ENCODE results near the gene LCE1A.

Gene LCE1A

DNA sequence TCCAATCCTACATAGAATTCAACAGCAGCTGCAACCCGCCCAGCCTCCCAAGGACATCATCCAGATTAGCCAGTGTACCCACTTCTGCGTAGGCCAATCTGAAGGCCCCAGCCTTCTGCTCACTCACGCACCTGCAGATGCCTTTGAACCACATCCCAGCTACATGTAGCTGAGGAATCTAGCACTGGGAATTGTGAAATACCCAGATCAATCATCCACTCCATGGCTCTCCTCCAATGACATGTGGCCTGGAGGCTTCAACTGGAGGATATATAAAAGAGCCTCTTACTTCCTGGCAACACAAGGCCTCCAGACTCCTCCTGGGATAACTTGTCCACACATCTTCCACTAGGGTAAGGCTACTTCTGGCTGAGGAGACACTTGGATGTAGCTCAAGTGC is 15.3 kb downstream of the LCE1A start, which contains the start of gene LCE6A:
Gene LCE6A, plus strand, starts transcription at position 301 of the 400 bp plus-strand sequence. CDS start 665 bp downstream, outside the sequence.
- no peak for DNase-seq (ENCODE audit: insufficient read length, low spot score)
- FAIRE-seq = no peak
- TF ChIP-seq CTCF (IDR thresholded peaks at IDR 0.05; ENCODE audit: insufficient read depth, missing control alignments) = no peak

DNA sequence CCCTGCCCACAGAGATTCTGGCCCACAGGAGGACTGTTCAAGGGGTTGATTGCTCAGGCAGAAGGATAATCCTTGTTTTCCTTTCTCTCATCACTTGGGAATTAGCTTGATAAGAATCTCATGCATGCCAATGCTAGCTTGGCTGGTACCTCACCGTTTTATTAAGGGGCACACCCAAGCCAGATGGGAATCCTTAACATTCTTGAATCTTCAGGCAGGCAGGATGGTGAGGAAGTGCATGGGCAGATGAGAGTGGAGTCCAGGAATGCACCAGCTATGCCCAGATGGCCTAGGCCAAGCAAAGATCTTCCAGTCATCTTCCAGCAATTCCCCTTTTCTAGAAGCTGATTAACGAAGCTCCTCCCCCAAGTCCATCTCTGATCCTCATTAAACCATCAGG is 28.4 kb downstream of the LCE1A start:
- no peak for DNase-seq (ENCODE audit: insufficient read length, low spot score)
- no peak for TF ChIP-seq CTCF (IDR thresholded peaks at IDR 0.05; ENCODE audit: insufficient read depth, missing control alignments)
- no peak for FAIRE-seq

GRCh38 chr1:152858062-152858461 is 30.8 kb downstream of the LCE1A start:
- no peak for TF ChIP-seq CTCF (IDR thresholded peaks at IDR 0.05; ENCODE audit: insufficient read depth, missing control alignments)
- no peak for DNase-seq (ENCODE audit: insufficient read length, low spot score)

GRCh38 chr1:152859696-152860095 is 32.4 kb downstream of the LCE1A start, which contains the start of gene LCE7A:
Gene LCE7A, plus strand, starts transcription at chr1:152859996. Its CDS starts 702 bp downstream, at chr1:152860698.
- TF ChIP-seq CTCF (IDR thresholded peaks at IDR 0.05; ENCODE audit: insufficient read depth, missing control alignments) = no peak
- DNase-seq (ENCODE audit: insufficient read length, low spot score) (no peak), FAIRE-seq (no peak)

More at GRCh38 chr1:152858062-152858461, 30.8 kb downstream of the LCE1A start:
- FAIRE-seq = no peak

DNA sequence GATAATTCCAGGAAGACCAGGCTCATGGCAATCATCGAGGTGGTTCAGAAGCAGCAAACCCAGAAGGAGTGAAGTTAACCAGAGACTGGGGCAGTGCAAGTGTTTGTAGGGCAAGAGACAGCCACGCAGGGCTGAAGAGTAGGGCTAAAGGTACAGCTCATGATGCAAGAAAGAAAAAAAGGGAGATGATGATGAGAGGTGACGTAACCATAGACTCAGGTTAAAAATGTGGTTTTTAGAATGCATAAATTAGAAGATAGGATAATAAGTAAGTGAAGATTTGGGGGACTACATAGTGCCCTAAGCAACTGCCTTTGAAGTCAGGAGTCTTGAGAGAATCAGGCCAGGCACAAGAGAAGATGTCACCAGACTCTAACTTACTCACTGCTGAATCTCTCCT is 32.9 kb downstream of the LCE1A start:
- FAIRE-seq = no peak
- no peak for TF ChIP-seq CTCF (IDR thresholded peaks at IDR 0.05; ENCODE audit: insufficient read depth, missing control alignments)
- DNase-seq (ENCODE audit: insufficient read length, low spot score) = no peak

GRCh38 chr1:152861374-152861773 is 34.1 kb downstream of the LCE1A start:
- DNase-seq (ENCODE audit: insufficient read length, low spot score) = no peak
- no peak for FAIRE-seq
- no peak for TF ChIP-seq CTCF (IDR thresholded peaks at IDR 0.05; ENCODE audit: insufficient read depth, missing control alignments)

- DNase-seq (ENCODE audit: insufficient read length, low spot score) = no peak
- no peak for TF ChIP-seq CTCF (IDR thresholded peaks at IDR 0.05; ENCODE audit: insufficient read depth, missing control alignments)
- no peak for FAIRE-seq
Observed at GRCh38 chr1:152864443-152864842, 37.2 kb downstream of the LCE1A start.

All from D721Med (cell line).